ENCODE measurements around the gene RYR2.

RYR2 gene

DNA sequence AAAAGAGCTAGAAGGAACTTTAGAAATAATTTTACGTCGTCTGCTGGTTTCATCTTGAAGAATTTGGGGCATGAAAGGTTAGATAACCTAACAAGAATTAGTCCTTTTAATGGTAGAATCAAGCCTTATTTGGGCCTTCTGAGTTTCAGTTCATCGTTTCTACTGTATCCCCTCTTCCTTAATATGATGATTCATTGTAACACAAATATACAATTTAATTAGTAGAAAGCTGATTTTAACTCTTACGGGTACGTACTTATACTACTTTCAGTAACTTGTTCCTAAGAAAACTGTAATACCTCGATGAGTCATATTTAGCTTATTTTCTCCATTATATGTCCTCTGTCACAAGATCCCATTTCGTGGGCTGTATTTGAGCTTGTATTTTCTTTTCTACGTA is 264.7 kb downstream of the RYR2 start:
- Histone ChIP-seq H3K4me3 (no peak overlapping the region), H3K9me3 (no peaks in the 10 kb centered on the region), H3K27me3 (ENCODE audit: low read depth) (no peaks in the 10 kb centered on the region), H3K4me1 (no peaks in the 10 kb centered on the region), H3K36me3 (replicated peaks) (no peaks in the 10 kb centered on the region)
- in situ Hi-C loops (cut with MboI; ENCODE audit: low sequenced_read_pairs), result no loop called here
- DNase-seq (ENCODE audit: low spot score in 2 of 2), result no peak

DNA sequence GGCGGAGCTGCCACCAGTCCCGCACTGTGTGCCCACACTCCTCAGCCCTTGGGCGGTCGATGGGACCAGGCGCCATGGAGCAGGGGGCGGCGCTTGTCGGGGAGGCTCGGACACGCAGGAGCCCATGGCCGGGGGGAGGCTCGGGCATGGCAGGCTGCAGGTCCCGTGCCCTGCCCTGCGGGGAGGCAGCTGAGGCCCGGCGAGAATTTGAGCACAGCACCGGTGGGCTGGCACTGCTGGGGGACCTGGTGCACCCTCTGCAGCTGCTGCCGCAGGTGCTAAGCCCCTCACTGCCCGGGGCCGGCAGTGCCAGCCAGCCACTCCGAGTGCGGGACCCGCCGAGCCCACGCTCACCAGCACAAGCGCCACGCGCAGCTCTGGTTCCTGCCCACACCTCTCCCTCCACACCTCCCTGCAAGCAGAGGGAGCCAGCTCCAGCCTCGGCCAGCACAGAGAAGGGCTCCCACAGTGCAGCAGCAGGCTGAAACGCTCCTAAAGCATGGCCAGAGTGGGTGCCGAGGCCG is 267.7 kb downstream of the RYR2 start:
- Histone ChIP-seq H3K4me1 (no peaks in the 10 kb centered on the region), H3K4me3 (no peak overlapping the region), H3K36me3 (replicated peaks) (no peaks in the 10 kb centered on the region), H3K9me3 (no peaks in the 10 kb centered on the region), H3K27me3 (ENCODE audit: low read depth) (no peaks in the 10 kb centered on the region)
- in situ Hi-C loops (cut with MboI; ENCODE audit: low sequenced_read_pairs), result no loop called here
- DNase-seq (ENCODE audit: low spot score in 2 of 2), result no peak

DNA sequence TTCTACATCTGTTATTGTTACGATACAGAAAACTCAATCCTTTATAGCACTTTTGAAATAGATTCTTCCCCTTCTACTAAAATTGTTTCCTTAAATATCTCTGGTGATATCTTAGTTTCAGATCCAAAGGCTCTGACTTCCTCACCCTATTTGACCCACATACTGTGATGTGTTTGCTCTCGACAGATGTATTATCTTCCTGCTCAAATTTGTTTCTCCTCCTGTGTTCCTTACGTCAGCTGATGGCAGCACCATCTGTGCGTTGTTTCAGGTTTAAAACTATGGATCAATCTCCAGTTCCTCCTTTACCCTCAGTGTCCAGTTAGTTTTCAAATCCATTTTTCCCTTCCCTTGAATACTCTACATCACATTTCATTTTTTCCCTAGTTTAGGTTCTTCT is 274.4 kb downstream of the RYR2 start:
- no peaks in the 10 kb centered on the region for H3K36me3 ChIP-seq (replicated peaks)
- H3K9me3 ChIP-seq, result no peaks in the 10 kb centered on the region
- DNase-seq (ENCODE audit: low spot score in 2 of 2), result no peak
- H3K27me3 ChIP-seq (ENCODE audit: low read depth), result no peaks in the 10 kb centered on the region
- no peak overlapping the region for H3K4me3 ChIP-seq
- H3K4me1 ChIP-seq, result no peaks in the 10 kb centered on the region
- in situ Hi-C loops (cut with MboI; ENCODE audit: low sequenced_read_pairs), result no loop called here

DNA sequence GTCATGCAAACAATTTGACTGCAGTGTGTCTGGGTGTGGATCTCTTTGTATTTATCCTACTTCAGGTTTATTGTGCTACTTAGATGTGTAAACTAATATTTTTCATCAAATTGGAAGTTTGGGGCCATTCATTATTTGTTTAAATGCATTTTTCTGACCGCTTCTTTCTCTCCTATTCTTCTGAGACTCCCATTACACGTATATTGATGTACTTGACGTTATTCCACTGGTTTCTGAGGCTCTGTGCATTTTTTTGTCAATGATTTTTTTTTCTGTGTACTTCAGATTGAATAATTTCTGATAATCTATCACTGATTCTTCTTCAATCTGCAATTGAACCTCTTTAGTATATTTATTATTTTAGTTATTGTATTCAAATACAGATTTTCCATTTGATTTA is 276.8 kb downstream of the RYR2 start:
- no peak overlapping the region for H3K4me3 ChIP-seq
- no peaks in the 10 kb centered on the region for H3K9me3 ChIP-seq
- in situ Hi-C loops (cut with MboI; ENCODE audit: low sequenced_read_pairs), result no loop called here
- H3K36me3 ChIP-seq (replicated peaks), result no peaks in the 10 kb centered on the region
- DNase-seq (ENCODE audit: low spot score in 2 of 2), result no peak
- H3K4me1 ChIP-seq, result no peaks in the 10 kb centered on the region
- H3K27me3 ChIP-seq (ENCODE audit: low read depth), result no peaks in the 10 kb centered on the region

DNA sequence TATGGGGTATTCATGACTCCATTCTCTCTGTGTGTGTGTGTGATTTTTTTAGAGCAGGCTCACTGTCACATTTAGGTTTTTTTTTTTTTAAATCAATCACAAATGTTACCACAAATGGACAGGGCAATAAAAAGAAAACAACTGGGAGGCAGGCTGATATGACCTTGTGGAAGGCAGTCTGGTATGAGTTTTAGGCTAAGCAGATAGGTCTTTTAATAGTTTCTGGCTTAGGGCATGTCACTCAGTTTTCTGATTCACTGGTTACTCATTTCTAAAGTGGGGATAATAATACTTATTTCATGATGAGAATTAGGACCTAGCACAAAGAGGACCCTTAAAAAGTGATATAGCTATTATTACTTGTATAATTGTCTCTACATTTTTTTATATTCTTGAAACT is 278.9 kb downstream of the RYR2 start:
- no peak for DNase-seq (ENCODE audit: low spot score in 2 of 2)
- in situ Hi-C loops (cut with MboI; ENCODE audit: low sequenced_read_pairs), result no loop called here
- Histone ChIP-seq H3K9me3 (no peaks in the 10 kb centered on the region), H3K4me1 (no peaks in the 10 kb centered on the region), H3K4me3 (no peak overlapping the region), H3K27me3 (ENCODE audit: low read depth) (no peaks in the 10 kb centered on the region), H3K36me3 (replicated peaks) (no peaks in the 10 kb centered on the region)

DNA sequence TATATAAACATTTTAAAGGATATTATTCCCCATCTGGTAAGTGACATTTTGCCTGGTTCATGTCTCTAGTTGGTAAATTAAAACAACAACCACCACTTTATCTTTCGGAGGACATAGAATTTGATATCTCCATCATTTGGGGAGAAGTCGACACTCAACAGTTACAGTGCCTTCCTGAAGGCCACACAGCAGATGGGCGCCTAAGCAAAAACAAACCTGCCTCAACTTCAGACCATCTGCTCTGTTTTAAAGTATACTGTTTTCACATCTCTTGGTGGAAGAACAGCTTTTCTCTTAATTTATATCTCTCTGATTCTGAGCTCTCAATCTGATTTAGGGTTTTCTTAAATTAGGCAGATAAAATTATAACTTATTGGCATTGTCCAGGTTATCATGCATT is 282.2 kb downstream of the RYR2 start:
- DNase-seq (ENCODE audit: low spot score in 2 of 2), result no peak
- in situ Hi-C loops (cut with MboI; ENCODE audit: low sequenced_read_pairs), result no loop called here
- no peaks in the 10 kb centered on the region for H3K27me3 ChIP-seq (ENCODE audit: low read depth)
- H3K4me3 ChIP-seq, result no peak overlapping the region
- no peaks in the 10 kb centered on the region for H3K36me3 ChIP-seq (replicated peaks)
- no peaks in the 10 kb centered on the region for H3K9me3 ChIP-seq
- H3K4me1 ChIP-seq, result no peaks in the 10 kb centered on the region

DNA sequence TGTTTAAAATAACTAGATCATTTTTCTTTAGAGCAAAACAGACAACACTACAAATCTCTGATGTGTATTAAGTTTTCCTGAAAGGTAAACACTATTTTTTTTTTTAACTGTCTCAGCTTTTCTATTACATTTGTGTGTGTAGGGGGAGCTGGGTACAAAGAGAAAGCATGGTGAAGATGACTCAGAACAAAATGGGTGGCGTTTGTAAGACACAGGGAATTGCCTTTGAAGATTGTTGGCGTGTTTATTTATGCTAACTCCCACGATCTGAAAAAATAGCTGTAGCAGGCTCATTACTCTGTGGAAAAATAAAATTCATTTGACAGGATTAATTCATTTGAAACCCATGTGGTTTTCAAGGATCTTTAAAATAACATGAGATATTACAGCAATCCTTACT is 285.1 kb downstream of the RYR2 start:
- Histone ChIP-seq H3K27me3 (ENCODE audit: low read depth) (no peaks in the 10 kb centered on the region), H3K4me3 (no peak overlapping the region), H3K36me3 (replicated peaks) (no peaks in the 10 kb centered on the region), H3K9me3 (no peaks in the 10 kb centered on the region), H3K4me1 (no peaks in the 10 kb centered on the region)
- no peak for DNase-seq (ENCODE audit: low spot score in 2 of 2)
- in situ Hi-C loops (cut with MboI; ENCODE audit: low sequenced_read_pairs), result no loop called here

DNA sequence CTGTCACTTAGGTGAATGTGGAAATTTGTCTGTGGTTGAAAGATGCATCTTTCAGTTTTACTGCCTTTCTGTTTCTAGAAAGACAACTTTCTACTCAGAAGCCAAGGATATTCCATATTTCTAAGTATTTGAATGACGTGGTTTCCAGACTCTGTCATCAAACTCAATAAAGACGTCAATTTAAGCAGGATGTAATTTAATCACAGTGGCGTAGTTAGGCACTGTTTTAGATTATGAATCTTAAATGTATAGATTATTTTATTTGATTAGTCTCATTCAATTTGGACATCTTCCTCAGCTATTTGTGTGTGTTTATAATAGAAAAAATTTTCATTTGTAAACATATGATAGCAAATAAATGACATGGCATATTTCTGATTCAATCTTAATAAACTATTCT is 298.9 kb downstream of the RYR2 start:
- in situ Hi-C loops (cut with MboI; ENCODE audit: low sequenced_read_pairs), result no loop called here
- Histone ChIP-seq H3K36me3 (replicated peaks) (no peaks in the 10 kb centered on the region), H3K4me1 (no peaks in the 10 kb centered on the region)

DNA sequence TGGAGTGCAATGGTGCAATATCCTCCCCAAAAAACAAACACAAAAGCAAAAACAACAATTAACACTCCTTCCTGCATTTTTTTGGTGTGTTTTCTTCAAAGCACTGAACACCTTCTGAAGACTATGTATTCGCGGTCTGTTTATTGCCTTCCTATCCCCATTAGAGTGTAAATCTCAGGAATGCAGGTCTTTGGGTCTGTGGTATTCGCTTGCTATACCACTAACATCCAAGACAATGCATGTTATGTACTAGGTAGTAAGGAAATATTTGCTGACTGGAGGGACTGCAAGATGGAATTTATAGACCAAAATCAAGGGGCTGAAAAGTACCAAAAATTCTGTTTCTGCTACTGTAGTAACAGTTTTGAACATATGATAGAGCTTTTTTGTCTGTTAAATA is 299.4 kb downstream of the RYR2 start:
- no peaks in the 10 kb centered on the region for H3K4me1 ChIP-seq
- no peak for DNase-seq (ENCODE audit: low spot score in 2 of 2)
- in situ Hi-C loops (cut with MboI; ENCODE audit: low sequenced_read_pairs), result no loop called here
- no peaks in the 10 kb centered on the region for H3K9me3 ChIP-seq
- H3K27me3 ChIP-seq (ENCODE audit: low read depth), result no peaks in the 10 kb centered on the region
- H3K36me3 ChIP-seq (replicated peaks), result no peaks in the 10 kb centered on the region
- no peak overlapping the region for H3K4me3 ChIP-seq

More for the DNA sequence above, 298.9 kb downstream of the RYR2 start:
- Histone ChIP-seq H3K9me3 (no peaks in the 10 kb centered on the region), H3K4me3 (no peak overlapping the region), H3K27me3 (ENCODE audit: low read depth) (no peaks in the 10 kb centered on the region)
- no peak for DNase-seq (ENCODE audit: low spot score in 2 of 2)

DNA sequence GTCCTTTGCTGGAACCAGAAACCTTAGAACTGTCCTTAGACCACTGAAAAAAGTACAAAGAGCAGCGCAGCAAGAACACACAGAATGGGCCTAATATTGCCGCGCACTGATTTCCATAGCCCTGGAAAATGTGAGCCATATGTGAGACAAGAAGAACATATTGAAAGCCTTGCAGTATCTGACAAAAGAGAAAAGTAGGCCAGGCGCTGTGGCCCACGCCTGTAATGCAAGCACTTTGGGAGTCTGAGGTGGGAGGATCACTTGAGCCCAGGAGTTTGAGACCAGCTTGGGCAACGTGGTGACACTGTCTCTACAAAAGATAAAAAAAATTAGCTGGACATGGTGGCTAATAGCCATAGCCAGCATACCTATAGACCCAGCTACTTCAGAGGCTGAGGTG is 300.7 kb downstream of the RYR2 start:
- DNase-seq (ENCODE audit: low spot score in 2 of 2), result no peak
- Histone ChIP-seq H3K27me3 (ENCODE audit: low read depth) (no peaks in the 10 kb centered on the region), H3K4me1 (no peaks in the 10 kb centered on the region), H3K36me3 (replicated peaks) (no peaks in the 10 kb centered on the region), H3K4me3 (no peak overlapping the region), H3K9me3 (no peaks in the 10 kb centered on the region)
- in situ Hi-C loops (cut with MboI; ENCODE audit: low sequenced_read_pairs), result no loop called here

DNA sequence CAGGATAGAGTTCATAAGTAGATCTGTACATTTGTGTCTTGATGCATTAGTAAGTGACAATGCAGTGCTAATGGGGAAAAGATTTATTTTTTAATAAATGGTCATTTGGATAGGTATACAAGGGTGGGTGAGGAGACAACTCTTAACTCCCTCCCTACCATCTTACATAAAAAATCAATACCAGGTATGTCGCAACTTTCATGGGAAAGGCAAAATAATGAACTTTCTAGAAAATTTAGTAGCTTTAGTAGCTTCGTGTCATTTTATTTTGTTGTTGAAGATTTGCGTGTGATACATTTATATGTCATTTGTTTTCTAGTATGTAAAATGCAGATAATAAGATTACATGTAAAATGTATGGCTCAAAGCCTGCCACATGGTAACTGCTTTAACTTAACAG is 310.8 kb downstream of the RYR2 start:
- Histone ChIP-seq H3K27me3 (ENCODE audit: low read depth) (peaks cover 2% of the 10 kb centered on the region; the same call in 1 of the 2 replicates), H3K9me3 (no peaks in the 10 kb centered on the region)

DNA sequence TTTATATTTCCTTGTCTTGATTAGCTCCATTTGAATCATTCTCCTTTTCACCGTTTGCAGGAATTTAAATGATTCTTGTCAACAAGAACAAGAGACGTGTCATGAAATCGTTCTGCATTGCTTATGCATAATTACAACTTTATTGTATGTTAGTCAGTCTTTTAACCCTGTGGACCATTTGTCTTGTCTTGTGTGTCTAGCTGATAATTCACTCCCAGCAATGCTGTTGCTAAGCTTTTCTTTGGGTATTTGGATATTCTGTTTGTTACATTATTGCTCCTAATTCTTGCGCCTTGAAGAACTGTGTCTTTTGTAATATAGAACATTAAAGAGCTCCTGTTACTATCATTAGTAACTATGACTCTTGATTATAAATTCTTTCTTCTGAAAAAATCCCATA is 311.9 kb downstream of the RYR2 start:
- H3K4me3 ChIP-seq, result no peak overlapping the region
- no peak for DNase-seq (ENCODE audit: low spot score in 2 of 2)
- no peaks in the 10 kb centered on the region for H3K4me1 ChIP-seq
- peaks cover 2% of the 10 kb centered on the region; the same call in 1 of the 2 replicates for H3K27me3 ChIP-seq (ENCODE audit: low read depth)
- in situ Hi-C loops (cut with MboI; ENCODE audit: low sequenced_read_pairs), result loop anchor here (25.0 kb wide), 1 partner anchor 92 kb away; no protein-coding TSS in a partner anchor
- no peaks in the 10 kb centered on the region for H3K9me3 ChIP-seq
- no peaks in the 10 kb centered on the region for H3K36me3 ChIP-seq (replicated peaks)

More for the DNA sequence above, 310.8 kb downstream of the RYR2 start:
- in situ Hi-C loops (cut with MboI; ENCODE audit: low sequenced_read_pairs), result loop anchor here (25.0 kb wide), 1 partner anchor 90 kb away; no protein-coding TSS in a partner anchor
- H3K36me3 ChIP-seq (replicated peaks), result no peaks in the 10 kb centered on the region
- DNase-seq (ENCODE audit: low spot score in 2 of 2), result no peak
- H3K4me3 ChIP-seq, result no peak overlapping the region
- no peaks in the 10 kb centered on the region for H3K4me1 ChIP-seq

DNA sequence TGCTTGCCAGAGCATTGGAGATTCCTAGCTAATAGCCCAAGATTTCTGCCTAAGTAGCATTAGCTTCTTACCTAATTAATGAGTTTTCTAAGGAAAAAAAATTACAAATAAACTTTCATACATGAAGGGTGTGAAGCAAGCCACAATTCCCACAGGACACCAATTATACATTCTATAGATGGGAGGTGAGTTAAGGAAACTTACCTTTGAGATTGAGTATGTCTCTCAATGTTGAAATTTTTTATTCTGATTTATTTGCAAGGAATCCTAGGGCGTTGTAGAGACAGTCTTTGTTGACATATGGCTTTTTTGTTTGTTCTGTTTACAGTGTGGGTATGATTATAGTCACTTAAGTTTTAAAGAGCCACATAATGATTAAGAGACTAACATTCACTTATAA is 313.0 kb downstream of the RYR2 start:
- no peak for DNase-seq (ENCODE audit: low spot score in 2 of 2)
- Histone ChIP-seq H3K4me3 (no peak overlapping the region), H3K36me3 (replicated peaks) (no peaks in the 10 kb centered on the region), H3K9me3 (no peaks in the 10 kb centered on the region), H3K27me3 (ENCODE audit: low read depth) (peaks cover 2% of the 10 kb centered on the region; the same call in 1 of the 2 replicates), H3K4me1 (no peaks in the 10 kb centered on the region)
- in situ Hi-C loops (cut with MboI; ENCODE audit: low sequenced_read_pairs), result loop anchor here (25.0 kb wide), 1 partner anchor 93 kb away; no protein-coding TSS in a partner anchor

DNA sequence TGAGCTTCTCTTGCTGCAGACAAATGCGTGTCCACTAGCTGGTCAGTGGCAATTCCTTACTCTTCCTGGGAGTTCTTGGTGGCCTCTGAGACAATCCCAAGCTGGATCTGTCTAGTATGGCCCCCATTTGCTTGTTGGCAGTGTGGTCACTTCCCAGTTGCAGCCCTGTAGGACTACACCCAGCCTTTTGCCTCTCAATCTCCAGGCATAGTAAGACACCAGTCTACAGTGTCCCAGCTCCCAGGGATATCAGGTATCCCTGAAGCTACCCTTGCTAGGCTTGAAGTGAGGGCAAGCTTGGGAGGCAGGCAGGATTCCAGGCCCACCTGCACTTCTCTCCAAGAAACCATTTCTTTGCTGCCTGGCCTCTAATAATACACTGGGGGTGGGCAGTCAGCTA is 316.6 kb downstream of the RYR2 start:
- peaks cover 2% of the 10 kb centered on the region; the same call in 1 of the 2 replicates for H3K27me3 ChIP-seq (ENCODE audit: low read depth)
- H3K4me3 ChIP-seq, result no peak overlapping the region
- H3K36me3 ChIP-seq (replicated peaks), result no peaks in the 10 kb centered on the region
- in situ Hi-C loops (cut with MboI; ENCODE audit: low sequenced_read_pairs), result loop anchor here (25.0 kb wide), 1 partner anchor 96 kb away; no protein-coding TSS in a partner anchor
- DNase-seq (ENCODE audit: low spot score in 2 of 2), result no peak
- H3K9me3 ChIP-seq, result no peaks in the 10 kb centered on the region
- H3K4me1 ChIP-seq, result peaks cover 6% of the 10 kb centered on the region

DNA sequence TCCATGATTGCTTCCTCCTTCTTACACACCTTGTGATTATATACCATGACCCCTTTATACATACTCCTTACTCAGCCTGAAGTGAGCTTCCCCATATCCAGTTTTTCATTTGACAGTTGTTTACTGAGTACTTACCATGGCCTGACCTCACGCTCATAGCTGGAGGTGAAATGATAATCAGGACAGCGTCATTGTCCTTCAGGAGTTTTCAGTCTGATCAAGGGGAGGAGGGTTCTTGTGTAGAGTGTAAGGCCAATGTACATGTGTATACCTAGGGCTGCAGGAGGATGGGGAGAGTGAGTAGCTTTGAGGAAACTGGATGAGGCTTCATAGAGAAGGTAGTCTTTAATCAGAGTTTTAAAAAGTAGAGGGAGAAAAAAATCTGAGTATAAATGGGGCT is 325.8 kb downstream of the RYR2 start:
- no peaks in the 10 kb centered on the region for H3K9me3 ChIP-seq
- no peaks in the 10 kb centered on the region for H3K27me3 ChIP-seq (ENCODE audit: low read depth)
- H3K4me1 ChIP-seq, result no peaks in the 10 kb centered on the region
- in situ Hi-C loops (cut with MboI; ENCODE audit: low sequenced_read_pairs), result loop anchor here (25.0 kb wide), 1 partner anchor 105 kb away; no protein-coding TSS in a partner anchor
- H3K36me3 ChIP-seq (replicated peaks), result no peaks in the 10 kb centered on the region
- H3K4me3 ChIP-seq, result no peak overlapping the region
- DNase-seq (ENCODE audit: low spot score in 2 of 2), result no peak

All from HAP-1 (cell line).